ENCODE measurements around the gene CFAP161.

Gene CFAP161

DNA sequence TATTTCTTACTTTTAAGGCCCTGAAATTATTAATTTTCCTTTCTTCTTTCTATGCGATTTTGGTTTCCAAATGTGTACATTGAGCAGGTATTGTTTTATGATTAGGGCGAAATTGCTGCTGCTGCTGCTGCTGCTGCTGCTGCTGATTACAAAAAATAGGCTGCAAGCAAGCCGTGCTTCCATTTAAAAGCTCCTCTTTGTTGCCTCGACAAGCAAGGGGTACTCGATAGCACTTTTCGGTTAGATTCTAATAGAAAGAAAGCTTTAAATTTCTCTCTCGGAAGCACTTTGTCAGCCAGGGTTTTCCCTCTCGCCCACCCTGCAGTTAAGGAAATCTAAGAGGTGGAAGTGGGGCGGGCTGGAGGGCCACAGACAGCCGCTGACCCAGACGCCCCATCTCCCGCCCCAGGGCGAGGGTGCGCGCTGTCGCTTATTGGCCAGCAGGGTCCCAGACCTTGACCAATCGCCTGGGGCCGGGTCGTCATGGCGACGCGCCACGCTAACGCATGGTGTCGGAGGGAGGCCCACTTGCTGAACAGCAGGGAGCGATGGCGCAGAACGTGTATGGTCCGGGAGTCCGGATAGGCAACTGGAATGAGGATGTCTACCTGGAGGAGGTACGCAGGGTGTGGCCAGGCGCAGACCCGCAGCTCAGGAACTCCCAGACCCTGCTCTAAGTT, at the start of gene CFAP161:
CFAP161 (plus strand) TSS at position 489 of the 680 bp plus-strand sequence; CDS start at position 549, 60 bp downstream.
- no peak for DNase-seq (ENCODE audit: low read depth)

GRCh38 chr15:81084716-81085115, 49.4 kb upstream of the CFAP161 start:
- DNase-seq (ENCODE audit: low read depth), result peak; percentile 53

DNA sequence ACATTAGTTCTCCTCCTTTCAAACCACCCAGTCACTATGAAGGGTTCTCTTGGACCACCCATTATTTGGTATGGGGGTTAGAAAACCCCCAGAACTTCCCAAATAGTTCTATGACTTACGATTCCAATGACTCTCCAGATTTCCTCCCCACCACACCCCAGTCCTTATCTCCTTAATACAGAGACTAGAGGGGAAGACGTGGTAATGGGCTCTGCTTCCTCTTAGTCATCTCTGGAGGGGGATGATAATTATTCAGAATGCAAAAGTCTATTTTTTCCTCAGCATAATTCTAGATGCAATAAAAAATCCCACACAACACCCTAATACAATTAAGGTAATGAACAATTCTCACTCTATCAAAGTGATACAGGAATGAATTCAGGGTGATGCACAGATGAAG, 48.9 kb upstream of the CFAP161 start:
- no peak for DNase-seq (ENCODE audit: low read depth)

DNA sequence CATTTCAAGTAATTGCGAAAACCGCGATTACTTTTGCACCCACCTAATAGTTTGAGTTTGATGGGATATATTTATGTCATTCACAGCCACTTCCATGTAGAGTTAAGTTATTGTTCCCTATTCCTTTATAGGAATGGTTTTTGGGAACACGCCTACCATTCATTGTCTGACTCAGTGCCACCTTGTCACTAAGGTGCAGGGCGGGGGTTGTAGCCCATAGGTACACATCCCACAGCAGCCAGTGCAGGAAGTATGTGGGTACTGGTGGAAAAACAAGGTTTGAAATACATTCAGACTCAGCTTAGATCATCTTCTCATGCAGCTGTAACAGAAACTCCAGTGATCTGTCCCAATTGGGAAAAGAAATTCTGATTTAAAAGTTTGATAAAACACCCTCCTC, 48.2 kb upstream of the CFAP161 start:
- no peak for DNase-seq (ENCODE audit: low read depth)

DNA sequence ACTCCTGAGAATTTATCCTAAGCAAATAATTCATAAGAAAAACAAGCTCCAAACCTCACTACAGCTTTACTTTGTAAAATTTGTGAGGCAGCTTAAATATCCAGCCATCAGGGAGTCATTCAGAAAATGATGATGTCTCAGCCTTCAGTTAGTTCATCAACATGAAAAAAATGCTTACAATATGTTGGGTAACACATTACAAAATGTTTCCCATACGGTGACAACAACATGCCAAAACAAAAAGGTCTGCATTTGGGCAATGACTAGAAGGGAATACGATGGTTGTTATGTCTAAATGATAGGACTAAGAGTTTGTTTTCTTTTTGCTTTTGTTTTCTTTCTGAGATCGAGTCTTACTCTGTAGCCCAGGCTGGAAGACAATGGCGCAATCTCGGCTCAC, 47.0 kb upstream of the CFAP161 start:
- DNase-seq (ENCODE audit: low read depth), result no peak

DNA sequence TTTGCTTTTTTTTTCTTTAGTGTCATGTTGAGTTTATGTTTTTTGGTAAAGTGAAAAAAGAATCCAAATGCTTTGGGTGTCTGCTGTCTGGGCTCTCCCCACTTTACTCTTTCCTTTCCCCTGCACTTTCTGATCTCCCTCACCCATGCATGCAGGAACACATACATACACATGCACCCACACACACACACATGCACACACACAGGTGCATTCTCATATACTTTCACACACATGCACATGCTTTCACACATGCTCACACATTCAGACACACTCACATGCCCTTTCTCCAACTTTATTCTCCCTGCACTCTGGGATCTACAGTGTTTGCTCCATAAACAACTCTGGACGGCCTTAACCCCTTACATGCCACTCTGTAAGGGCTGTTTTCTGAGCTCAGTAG, 46.4 kb upstream of the CFAP161 start:
- DNase-seq (ENCODE audit: low read depth), result no peak

GRCh38 chr15:81088470-81089013, 45.5 kb upstream of the CFAP161 start:
- no peak for DNase-seq (ENCODE audit: low read depth)

DNA sequence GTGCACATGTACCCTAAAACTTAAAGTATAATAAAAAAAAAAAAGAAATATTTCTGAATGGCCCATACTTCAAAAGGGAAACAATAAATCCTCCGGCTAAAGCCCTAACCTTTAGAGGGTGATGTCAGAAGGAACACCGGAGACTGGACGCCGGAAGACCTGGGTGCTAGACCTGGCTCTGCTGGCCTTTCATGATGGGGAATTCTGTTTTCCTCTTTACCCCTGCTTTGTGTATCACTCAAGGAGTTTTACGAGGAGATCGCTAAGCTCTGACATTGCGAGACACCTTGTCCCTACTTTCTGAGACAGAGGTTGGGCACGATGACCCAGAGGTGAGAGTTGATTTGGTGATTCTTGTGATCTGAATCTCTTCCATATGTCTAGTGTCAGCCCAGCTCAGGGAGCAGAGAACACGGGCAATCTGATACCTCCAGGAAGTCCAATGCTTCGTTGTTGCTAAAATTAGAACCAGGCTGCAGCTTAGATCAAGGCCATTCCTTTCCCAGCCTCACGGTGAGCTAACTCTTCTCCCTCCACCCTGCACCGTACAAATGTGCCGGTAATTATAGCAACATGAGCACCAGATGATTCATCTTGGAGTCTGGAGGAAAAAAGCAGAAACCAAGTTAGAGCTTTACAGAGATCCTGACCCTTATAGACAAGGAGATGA, 42.0 kb upstream of the CFAP161 start:
- no peak for DNase-seq (ENCODE audit: low read depth)

DNA sequence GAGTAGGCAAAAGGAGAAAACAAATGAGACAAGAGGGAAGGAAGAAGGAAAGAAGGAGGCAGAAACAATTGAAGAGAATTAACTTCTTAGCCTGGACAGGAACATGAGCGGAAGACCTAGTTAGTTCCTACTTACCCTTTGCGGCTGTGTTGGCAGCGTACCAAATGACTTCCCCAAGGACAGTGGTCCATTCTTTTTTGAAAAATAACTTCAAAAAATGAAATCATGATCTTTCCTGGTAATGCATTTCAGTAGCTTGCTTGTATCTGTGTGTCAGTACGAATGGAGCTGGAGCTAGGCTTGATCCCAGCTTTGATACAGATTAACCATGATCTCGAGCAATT, 41.5 kb upstream of the CFAP161 start:
- DNase-seq (ENCODE audit: low read depth), result no peak

GRCh38 chr15:81093961-81094360, 40.1 kb upstream of the CFAP161 start:
- no peak for DNase-seq (ENCODE audit: low read depth)

DNA sequence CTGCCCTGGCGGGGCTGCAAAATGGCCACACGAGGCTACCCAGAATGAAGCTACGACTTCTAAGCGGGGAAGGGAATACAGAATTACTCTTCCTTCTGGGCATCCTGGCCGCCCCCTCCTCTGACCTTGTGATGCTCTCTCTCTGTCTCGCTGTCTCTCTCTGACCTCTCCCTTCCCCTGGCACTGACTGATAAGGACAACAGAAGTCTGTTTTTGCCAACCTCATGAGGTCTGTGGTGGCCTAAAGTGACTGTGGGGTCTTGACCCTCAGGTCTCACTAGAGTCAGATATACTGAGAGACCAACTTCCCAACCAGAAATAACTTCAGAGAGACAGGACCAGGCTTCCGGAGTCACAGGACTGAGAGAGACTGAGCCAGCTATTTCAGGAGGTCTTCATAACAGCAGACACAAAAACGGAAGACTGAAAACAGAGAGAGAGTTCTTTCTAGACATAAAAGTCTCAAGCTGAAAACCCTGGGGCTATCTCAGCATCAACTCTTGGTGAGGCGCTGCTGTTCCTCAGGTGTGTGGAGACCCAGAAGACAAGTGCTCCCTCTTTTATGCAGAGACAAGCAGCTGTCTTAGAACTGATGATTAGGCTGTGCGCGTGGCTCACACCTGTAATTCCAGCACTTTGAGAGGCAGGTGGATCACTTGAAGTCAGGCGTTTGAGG, 38.2 kb upstream of the CFAP161 start:
- DNase-seq (ENCODE audit: low read depth), result peak; percentile 97

DNA sequence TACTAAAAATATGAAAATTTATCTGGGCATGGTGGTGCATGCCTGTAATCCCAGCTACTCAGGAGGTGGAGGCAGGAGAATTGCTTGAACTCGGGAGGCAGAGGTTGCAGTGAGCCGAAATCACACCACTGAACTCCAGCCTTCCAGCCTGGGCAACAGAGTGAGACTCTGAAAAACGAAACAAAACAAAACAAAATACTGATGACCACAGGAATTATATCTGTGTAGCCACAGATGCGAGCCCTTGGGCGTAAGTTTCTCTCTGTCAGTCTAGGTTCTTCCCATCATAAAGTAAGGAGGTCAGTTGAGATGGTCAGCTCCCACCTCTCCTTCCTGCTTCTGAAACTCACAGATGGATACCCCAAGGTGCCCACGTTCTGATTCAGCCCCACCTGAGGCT, 37.7 kb upstream of the CFAP161 start:
- no peak for DNase-seq (ENCODE audit: low read depth)

DNA sequence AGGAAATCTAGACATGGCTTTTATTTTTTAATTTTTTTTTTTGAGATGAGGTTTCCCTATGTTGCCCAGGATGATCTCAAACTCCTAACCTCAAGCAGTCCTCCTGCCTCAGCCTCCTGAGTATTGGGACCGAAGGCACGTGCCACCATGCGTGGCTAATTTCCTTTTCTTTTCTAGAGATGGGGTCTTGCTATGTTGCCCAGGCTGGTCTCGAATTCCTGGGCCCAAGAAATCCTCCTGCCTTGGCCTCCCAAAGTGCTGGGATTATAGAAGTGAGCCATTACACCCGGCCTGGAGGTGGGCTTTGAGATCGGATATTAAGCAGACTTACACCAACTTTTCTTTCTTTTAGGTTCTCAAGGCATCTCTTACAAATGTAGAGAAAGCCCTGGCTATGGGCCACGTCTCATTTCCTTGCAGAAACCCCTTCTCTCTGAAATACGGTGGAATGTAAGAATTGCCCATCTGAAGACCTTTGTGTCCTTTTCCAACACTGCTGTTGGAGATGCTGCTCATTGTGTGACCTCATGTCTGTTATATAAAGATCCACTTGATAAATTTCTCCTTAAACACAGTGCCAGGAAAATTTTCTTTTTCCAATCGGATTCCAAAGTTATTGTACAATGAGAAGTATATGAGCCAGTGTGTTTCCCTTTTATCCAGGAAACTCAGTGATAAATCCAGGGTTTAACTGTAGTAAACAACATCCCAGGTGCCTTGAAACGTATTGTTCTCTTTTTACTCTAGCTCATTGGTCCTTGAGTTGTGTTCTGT, 36.8 kb upstream of the CFAP161 start:
- DNase-seq (ENCODE audit: low read depth), result no peak

DNA sequence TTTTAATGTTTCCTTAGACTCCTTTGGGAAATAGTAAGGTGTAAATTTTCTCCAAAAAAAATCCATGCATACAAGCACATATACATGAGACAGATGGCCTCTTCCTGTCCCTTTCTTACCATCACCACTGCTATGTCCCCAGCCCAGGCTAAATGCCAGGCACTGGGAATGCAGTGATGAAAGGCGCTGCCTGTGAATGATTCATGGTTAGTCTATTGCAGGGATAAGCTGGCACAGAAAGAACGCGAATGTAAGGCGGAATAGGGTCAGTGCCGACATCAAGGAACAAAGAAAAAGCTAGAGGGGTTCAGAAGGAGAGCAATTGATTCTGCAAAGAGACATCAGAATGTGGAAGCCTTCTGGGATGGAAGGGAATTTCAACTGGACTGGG, 36.2 kb upstream of the CFAP161 start:
- DNase-seq (ENCODE audit: low read depth), result no peak

GRCh38 chr15:81098349-81098748, 35.7 kb upstream of the CFAP161 start:
- DNase-seq (ENCODE audit: low read depth), result no peak

GRCh38 chr15:81098861-81099651, 35.0 kb upstream of the CFAP161 start:
- peak; percentile 88 for DNase-seq (ENCODE audit: low read depth)

DNA sequence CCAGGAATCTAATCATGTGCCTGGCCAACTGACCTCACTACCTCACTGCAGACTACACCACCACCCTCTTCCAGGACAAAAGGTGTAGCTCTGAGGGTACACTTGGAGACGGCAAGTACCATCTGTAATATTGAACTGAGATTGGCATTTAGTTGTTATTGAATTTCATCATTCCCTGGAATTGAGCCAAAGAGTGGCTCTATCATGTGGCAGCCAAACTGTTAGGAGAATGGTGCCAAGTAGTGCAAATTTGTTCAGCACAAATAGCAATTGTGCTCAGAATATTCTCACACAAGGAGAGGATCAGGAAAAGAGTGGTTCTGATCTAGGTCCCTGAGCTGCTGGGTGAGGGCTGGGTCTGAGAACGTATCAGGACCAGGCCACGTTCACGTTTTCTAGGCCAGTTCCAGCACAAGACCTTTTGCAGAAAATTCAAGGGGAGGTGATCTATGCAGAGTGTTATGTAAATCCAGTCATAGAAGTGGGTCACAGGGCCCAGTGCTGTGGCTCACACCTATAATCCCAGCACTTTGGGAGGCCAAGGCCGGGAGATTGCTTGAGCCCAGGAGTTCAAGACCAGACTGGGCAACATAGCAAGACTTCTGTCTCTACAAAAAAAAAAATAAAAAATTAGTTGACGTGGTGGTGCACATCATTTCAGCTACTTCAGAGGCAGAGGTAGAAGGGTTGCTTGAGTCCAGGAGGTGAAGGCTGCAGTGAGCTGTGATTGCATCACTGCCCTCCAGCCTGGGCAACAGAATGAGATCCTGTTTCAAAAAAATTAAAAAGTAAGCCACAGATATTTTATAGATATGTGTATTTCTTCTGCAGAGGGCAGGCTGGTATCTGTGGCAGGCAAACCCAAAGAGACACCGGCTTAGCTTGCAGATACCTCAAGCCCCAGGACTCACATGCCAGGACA, 31.9 kb upstream of the CFAP161 start:
- no peak for DNase-seq (ENCODE audit: low read depth)

GRCh38 chr15:81103857-81104256, 30.2 kb upstream of the CFAP161 start:
- DNase-seq (ENCODE audit: low read depth), result no peak

DNA sequence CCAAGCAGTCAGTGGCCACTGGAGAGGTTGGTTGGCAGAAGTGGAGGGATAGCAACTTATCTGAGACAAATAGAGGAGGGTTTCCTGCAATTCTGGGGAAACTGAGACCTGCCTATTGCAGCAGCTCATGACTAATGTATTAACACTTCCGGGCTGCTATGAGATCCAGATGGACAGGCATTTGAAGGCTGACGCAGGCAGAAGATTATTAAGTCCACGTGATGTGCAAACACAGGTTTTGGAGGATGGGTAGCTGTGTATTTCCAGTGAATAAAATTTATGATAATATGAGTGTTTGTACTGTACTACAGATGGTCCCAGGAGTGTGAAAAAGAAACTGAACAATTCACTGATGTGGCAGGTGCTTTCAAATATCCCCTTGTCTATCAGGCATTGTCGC, 28.5 kb upstream of the CFAP161 start:
- DNase-seq (ENCODE audit: low read depth), result no peak

DNA sequence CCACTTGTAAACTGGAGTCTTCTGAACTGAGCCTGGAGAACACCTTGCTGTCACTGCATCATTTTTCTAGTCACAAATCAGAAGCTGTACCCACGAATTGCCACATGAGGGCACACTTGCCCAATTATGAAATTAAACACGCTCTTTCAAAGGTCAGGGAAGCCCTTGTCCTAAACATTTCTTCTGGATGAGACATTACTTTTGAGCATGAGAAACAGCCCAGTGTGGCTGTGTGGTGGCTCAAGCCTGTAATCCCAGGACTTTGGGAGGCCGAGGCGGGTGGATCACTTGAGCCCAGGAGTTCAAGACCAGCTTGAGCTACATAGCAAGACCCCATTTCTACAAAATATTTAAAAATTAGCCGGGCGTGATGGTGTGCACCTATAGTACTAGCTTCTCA, 27.5 kb upstream of the CFAP161 start:
- peak; percentile 42 for DNase-seq (ENCODE audit: low read depth)

Measured in CMK (cell line).